Effector memory CD4-positive, alpha-beta T cell (primary cell): ENCODE data around the gene TBC1D24.

ENCODE experiments used
- DNase-seq, 3 donors: peaks; one replicate each; pipeline ENCODE4 v3.0.0-alpha.2; 2020
- H3K27ac ChIP-seq: 2 replicates; pipeline ENCODE4 v1.7.0; 2013; ENCODE audit warnings: mild to moderate bottlenecking, low read length, moderate library complexity; ENCODE audit not compliant: insufficient read depth, poor library complexity, severe bottlenecking
- H3K27me3 ChIP-seq: replicated peaks from 2 replicates; pipeline ENCODE4 v1.7.0; 2013; ENCODE audit warnings: mild to moderate bottlenecking, low read length; ENCODE audit not compliant: insufficient read depth, control insufficient read depth, poor library complexity, severe bottlenecking
- H3K36me3 ChIP-seq: 2 replicates; pipeline ENCODE4 v1.7.0; 2013; ENCODE audit warnings: mild to moderate bottlenecking, low read length, moderate library complexity; ENCODE audit not compliant: control insufficient read depth, insufficient read depth
- H3K4me1 ChIP-seq: 2 replicates; pipeline ENCODE4 v1.7.0; 2013; ENCODE audit warnings: low read length, mild to moderate bottlenecking; ENCODE audit not compliant: control insufficient read depth, insufficient read depth, poor library complexity, severe bottlenecking
- H3K4me3 ChIP-seq: 2 replicates; pipeline ENCODE4 v1.7.0; 2013; ENCODE audit warnings: low read length, low read depth, mild to moderate bottlenecking; ENCODE audit not compliant: insufficient read depth, poor library complexity, severe bottlenecking
- H3K9me3 ChIP-seq: 2 replicates; pipeline ENCODE4 v1.7.0; 2013; ENCODE audit warnings: mild to moderate bottlenecking, low read length, moderate library complexity; ENCODE audit not compliant: control insufficient read depth

The TBC1D24 gene

DNA sequence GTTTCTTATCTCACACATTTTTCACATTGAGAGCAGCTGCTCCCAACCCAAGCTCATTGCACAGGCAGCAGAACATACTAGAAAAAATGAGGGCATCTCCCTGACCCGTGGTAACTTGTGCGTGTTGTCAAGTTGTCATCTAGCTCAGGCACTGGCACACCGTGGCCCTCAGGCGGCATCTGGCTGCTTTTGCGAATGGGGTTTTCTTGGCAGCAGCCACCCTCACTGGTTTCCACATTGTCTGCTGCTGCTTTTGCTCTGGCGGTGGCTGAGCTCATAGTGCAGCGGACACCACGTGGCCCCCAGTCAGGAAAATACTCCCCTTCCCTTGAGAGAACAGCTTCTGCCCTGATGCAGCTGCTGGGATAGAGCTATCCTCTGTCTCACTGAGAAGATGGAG, 24.4 kb upstream of the TBC1D24 start:
- peaks cover 12% of the 10 kb centered on the region for H3K36me3 ChIP-seq

DNA sequence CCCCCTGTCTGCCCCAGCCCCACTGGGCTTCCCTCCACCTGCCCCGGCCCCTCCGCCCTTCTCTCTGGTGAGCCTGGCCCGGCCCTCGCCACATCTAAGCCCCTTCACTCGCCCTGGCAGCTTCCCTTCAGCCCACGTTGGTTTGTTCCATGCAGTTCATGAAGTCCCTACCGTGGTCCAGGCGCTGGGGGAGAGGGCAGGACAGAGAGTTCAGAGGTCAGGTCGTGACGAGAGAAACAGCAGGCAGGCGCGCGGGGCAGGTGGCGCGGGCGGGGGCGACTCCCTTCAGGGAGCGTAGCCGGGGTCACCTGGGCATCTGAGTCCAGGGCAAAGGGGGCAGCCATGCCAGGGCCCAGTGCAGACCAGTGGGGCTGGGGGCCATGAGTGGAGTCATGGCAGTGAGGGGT, 23.9 kb upstream of the TBC1D24 start:
- Histone ChIP-seq H3K9me3 (no peaks in the 10 kb centered on the region), H3K27me3 (no peaks in the 10 kb centered on the region), H3K27ac (no peak overlapping the region), H3K4me3 (no peak overlapping the region), H3K4me1 (no peaks in the 10 kb centered on the region), H3K36me3 (peaks cover 12% of the 10 kb centered on the region)
- no peak for DNase-seq

More for the DNA sequence above, 24.4 kb upstream of the TBC1D24 start:
- Histone ChIP-seq H3K27ac (no peak overlapping the region), H3K4me1 (no peaks in the 10 kb centered on the region), H3K27me3 (no peaks in the 10 kb centered on the region), H3K4me3 (no peak overlapping the region), H3K9me3 (no peaks in the 10 kb centered on the region)
- no peak for DNase-seq

DNA sequence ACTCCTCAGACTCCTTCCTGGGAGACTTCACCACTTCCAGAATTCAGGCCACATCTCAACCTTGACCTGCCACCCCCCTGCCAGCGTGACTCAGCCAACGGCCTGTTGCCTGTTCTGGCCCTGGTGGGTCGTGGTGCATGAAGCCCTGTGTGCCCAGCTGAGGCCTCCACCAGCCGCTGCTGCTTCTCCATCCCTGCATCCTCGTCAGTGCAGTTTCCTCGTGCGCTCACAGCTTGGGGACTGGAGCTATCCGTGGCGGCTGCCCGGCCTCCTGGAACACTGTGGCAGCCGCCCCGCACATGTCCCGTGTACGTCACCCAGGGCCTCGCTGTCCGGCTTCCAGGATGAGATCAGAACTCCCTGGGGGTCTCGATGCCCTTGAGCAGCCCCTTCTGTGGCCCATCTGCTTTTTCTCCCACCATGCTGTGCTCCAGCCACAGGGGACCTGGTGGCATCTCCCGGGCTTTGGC, 23.0 kb upstream of the TBC1D24 start:
- Histone ChIP-seq H3K4me3 (no peak overlapping the region), H3K9me3 (no peaks in the 10 kb centered on the region), H3K4me1 (no peaks in the 10 kb centered on the region), H3K27me3 (no peaks in the 10 kb centered on the region), H3K36me3 (peaks cover 5% of the 10 kb centered on the region), H3K27ac (no peak overlapping the region)
- no peak for DNase-seq

DNA sequence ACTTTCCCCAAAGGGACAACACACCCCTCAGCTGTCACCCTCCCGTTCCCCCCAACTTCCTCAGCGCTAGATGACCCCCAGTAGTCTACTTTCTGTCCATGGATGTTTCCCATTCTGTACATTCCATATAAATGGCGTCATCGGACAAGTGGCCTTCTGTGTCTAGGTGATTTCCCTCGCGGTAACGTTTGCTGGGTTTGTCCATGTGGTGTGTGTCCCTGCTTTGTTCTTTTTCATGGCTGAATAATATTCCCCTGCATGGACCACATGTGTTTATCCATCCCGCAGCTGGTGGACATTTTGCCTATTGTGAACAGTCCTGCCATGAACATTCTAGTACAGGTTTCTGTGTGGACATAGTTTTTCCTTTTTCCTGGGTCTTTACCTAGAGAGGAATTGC, 22.3 kb upstream of the TBC1D24 start:
- Histone ChIP-seq H3K36me3 (peaks cover 2% of the 10 kb centered on the region), H3K4me3 (no peak overlapping the region), H3K27ac (no peak overlapping the region), H3K27me3 (no peaks in the 10 kb centered on the region), H3K9me3 (no peaks in the 10 kb centered on the region), H3K4me1 (no peaks in the 10 kb centered on the region)
- no peak for DNase-seq

DNA sequence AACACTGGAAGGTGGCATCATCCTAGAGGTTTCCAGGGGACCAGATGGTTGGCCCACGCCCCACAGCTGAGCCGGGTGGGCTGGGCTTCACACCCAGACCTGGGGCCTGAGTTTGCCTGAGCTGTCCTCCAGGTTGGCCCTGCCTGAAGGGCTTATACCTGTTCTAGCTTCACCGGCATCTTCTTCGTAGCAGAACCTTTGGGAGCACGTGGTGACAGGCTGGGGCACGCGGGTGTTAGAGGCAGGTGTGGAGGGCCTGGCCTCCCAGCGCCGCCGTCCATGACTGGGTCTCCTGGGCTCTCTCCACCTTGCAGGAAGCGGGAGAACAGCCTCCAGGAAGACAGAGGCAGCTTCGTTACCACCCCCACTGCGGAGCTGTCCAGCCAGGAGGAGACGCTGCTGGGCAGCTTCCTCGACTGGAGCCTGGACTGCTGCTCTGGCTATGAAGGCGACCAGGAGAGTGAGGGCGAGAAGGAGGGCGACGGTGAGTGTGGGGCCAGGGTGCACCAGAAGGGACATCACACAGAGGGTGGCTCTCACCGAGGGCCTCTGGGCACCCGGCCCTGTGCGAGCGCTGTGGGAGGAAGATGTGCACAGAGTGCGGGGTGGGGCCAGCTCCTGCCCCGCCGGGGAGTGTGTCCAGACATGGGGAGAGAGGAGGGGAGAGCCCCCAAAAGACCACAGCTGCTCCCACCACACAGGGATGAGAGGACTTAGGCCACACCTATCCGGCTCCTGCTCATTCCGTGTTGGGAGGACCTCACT, 19.7 kb upstream of the TBC1D24 start:
- Histone ChIP-seq H3K36me3 (no peaks in the 10 kb centered on the region), H3K4me1 (peaks cover 9% of the 10 kb centered on the region)
- no peak for DNase-seq

DNA sequence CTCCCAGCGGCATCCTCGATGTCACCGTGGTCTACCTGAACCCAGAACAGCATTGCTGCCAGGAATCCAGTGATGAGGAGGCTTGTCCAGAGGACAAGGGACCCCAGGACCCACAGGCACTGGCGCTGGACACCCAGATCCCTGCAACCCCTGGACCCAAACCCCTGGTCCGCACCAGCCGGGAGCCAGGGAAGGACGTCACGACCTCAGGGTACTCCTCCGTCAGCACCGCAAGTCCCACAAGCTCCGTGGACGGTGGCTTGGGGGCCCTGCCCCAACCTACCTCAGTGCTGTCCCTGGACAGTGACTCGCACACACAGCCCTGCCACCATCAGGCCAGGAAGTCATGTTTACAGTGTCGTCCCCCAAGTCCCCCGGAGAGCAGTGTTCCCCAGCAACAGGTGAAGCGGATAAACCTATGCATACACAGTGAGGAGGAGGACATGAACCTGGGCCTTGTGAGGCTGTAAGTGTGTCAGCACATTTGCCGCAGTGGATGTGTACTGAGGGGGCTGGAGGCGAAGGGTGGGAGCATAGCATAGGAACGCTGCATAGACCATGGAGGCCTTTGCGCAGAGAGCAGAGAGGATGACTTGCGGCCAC, 18.3 kb upstream of the TBC1D24 start:
- H3K27ac ChIP-seq: no peak overlapping the region
- DNase-seq: no peak
- no peak overlapping the region for H3K4me3 ChIP-seq
- peaks cover 12% of the 10 kb centered on the region for H3K4me1 ChIP-seq
- H3K27me3 ChIP-seq: no peaks in the 10 kb centered on the region
- H3K9me3 ChIP-seq: no peaks in the 10 kb centered on the region
- H3K36me3 ChIP-seq: no peaks in the 10 kb centered on the region

More for the DNA sequence above, 19.7 kb upstream of the TBC1D24 start:
- Histone ChIP-seq H3K9me3 (no peaks in the 10 kb centered on the region), H3K27me3 (no peaks in the 10 kb centered on the region), H3K27ac (no peak overlapping the region), H3K4me3 (no peak overlapping the region)

DNA sequence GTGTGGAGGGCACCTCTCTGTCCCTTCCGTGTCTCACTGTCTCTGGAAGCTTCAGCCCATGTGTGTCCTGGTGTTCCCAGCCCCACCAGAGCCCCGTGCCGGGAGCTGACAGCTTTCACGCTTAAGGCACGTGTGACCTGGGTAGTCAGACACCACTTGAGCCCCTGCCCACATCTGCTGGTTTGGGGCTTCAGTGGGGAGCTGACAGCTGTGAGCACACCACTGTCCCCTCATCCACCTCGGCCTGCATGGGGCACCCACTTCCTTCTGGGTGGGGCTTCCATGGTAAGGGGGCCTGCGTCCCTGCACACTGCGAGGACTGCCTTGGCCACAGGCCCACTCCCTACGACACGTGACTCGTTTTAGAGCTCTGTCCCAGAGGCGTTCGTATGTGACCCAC, 17.7 kb upstream of the TBC1D24 start:
- H3K36me3 ChIP-seq: no peaks in the 10 kb centered on the region
- H3K27ac ChIP-seq: no peak overlapping the region
- no peak for DNase-seq
- H3K4me3 ChIP-seq: no peak overlapping the region
- no peaks in the 10 kb centered on the region for H3K9me3 ChIP-seq
- H3K27me3 ChIP-seq: no peaks in the 10 kb centered on the region
- H3K4me1 ChIP-seq: peaks cover 12% of the 10 kb centered on the region

DNA sequence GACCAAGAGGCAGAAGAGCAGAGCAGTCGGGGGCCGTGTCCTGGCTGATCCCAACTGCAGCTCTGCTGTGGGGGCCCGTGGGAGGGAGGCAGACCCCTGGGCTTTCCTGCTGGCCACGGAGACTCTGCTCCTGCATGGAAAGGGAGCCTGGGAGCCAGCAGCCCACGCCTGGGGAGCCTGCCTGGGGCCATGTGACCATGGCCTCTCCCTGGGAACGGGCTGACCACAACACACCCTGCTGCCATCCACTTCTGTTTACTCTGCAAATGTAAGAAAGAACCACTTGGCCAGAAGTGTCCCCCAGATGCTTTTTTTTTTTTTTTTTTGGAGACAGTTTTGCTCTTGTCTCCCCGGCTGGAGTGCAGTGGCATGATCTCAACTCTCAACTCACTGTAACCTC, 17.0 kb upstream of the TBC1D24 start:
- H3K4me1 ChIP-seq: peaks cover 12% of the 10 kb centered on the region
- H3K36me3 ChIP-seq: no peaks in the 10 kb centered on the region
- no peak overlapping the region for H3K4me3 ChIP-seq
- H3K27me3 ChIP-seq: no peaks in the 10 kb centered on the region
- no peak for DNase-seq
- H3K27ac ChIP-seq: no peak overlapping the region
- no peaks in the 10 kb centered on the region for H3K9me3 ChIP-seq

DNA sequence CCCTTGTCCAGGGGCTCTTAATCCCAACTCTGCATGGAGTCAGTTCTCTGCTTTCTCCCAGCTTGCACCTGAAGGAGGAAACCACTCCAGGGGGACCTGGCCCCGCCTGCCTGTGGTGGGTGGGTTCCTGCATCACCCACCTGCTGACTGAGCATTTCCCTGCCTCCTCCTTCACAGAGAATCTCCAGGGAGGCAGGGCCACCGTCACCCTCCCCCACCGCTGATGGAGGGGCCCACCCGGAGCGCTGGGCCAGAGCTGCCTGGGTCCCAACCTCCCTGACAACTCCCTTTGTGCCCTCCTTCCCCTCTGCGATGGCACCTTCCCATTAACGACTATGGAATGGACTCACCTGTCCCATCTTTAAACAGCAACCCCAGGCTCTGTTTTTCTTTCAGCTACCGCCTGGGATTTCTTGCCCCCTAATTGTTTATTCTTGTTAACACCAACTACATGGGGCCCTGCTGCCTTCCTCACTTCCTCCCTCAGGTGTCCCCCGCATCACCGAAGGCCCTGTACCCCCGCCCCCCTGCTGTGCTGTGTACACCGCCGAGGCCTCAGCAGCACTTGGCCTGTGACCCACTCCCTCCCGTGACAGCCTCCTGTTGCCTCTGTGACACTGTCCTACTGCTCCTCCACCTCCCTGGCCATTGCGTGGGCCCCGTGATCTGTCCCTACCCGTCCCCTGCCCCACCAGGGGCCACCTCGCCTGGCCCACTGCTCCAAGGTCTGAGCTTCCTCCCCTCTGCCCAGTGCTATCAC, 15.9 kb upstream of the TBC1D24 start:
- H3K27me3 ChIP-seq: no peaks in the 10 kb centered on the region
- H3K27ac ChIP-seq: no peak overlapping the region
- H3K4me3 ChIP-seq: peak overlapping the region; percentile 74
- no peak for DNase-seq
- H3K4me1 ChIP-seq: peaks cover 12% of the 10 kb centered on the region
- no peaks in the 10 kb centered on the region for H3K36me3 ChIP-seq
- no peaks in the 10 kb centered on the region for H3K9me3 ChIP-seq
